Measurements from ENCODE around the gene CPAMD8.
A peak's percentile ranks its signal among the peaks of the same experiment; 100 is the strongest.

Gene CPAMD8

GRCh38 chr19:17070912-17071311 lies 44.3 kb upstream of the CPAMD8 start:
- Mint-ChIP-seq H3K4me1 (peaks cover 24% of the 10 kb centered on the region), H3K27me3 (ENCODE audit: low read depth) (no peaks in the 10 kb centered on the region), H3K4me3 (no peak overlapping the region), H3K27ac (no peak overlapping the region), H3K36me3 (ENCODE audit: low read depth) (peaks cover 19% of the 10 kb centered on the region), H3K9me3 (no peaks in the 10 kb centered on the region)
- TF ChIP-seq CTCF (IDR thresholded peaks at IDR 0.05; ENCODE audit: unreplicated experiment in 3 of 3), result no peak

- H3K27ac Mint-ChIP-seq, result peak overlapping the region in 1 of 3 experiments; percentile 26
- peaks cover 19% of the 10 kb centered on the region for H3K36me3 Mint-ChIP-seq (ENCODE audit: low read depth)
- H3K27me3 Mint-ChIP-seq (ENCODE audit: low read depth), result no peaks in the 10 kb centered on the region
- peaks cover 24% of the 10 kb centered on the region for H3K4me1 Mint-ChIP-seq
- no peak for TF ChIP-seq CTCF (IDR thresholded peaks at IDR 0.05; ENCODE audit: unreplicated experiment in 3 of 3)
- no peak overlapping the region for H3K4me3 Mint-ChIP-seq
- no peaks in the 10 kb centered on the region for H3K9me3 Mint-ChIP-seq
Measured at GRCh38 chr19:17070421-17070820, 43.8 kb upstream of the CPAMD8 start.

GRCh38 chr19:17069193-17069592 lies 42.6 kb upstream of the CPAMD8 start:
- Mint-ChIP-seq H3K9me3 (no peaks in the 10 kb centered on the region), H3K27me3 (ENCODE audit: low read depth) (no peaks in the 10 kb centered on the region), H3K36me3 (ENCODE audit: low read depth) (peaks cover 31% of the 10 kb centered on the region), H3K27ac (no peak overlapping the region), H3K4me3 (no peak overlapping the region), H3K4me1 (peaks cover 16% of the 10 kb centered on the region)
- TF ChIP-seq CTCF (IDR thresholded peaks at IDR 0.05; ENCODE audit: unreplicated experiment in 3 of 3), result no peak

GRCh38 chr19:17063428-17063827 lies 36.8 kb upstream of the CPAMD8 start:
- no peaks in the 10 kb centered on the region for H3K9me3 Mint-ChIP-seq
- H3K27me3 Mint-ChIP-seq (ENCODE audit: low read depth), result no peaks in the 10 kb centered on the region
- peaks cover 37% of the 10 kb centered on the region for H3K36me3 Mint-ChIP-seq (ENCODE audit: low read depth)
- no peak overlapping the region for H3K4me3 Mint-ChIP-seq
- no peak overlapping the region for H3K27ac Mint-ChIP-seq
- H3K4me1 Mint-ChIP-seq, result peaks cover 8% of the 10 kb centered on the region
- no peak for TF ChIP-seq CTCF (IDR thresholded peaks at IDR 0.05; ENCODE audit: unreplicated experiment in 3 of 3)

GRCh38 chr19:17061691-17062090 lies 35.1 kb upstream of the CPAMD8 start:
- Mint-ChIP-seq H3K27me3 (ENCODE audit: low read depth) (no peaks in the 10 kb centered on the region), H3K4me3 (no peak overlapping the region), H3K9me3 (no peaks in the 10 kb centered on the region), H3K27ac (no peak overlapping the region), H3K4me1 (no peaks in the 10 kb centered on the region), H3K36me3 (ENCODE audit: low read depth) (peaks cover 37% of the 10 kb centered on the region)
- no peak for TF ChIP-seq CTCF (IDR thresholded peaks at IDR 0.05; ENCODE audit: unreplicated experiment in 3 of 3)

- Mint-ChIP-seq H3K9me3 (no peaks in the 10 kb centered on the region), H3K4me1 (no peaks in the 10 kb centered on the region), H3K36me3 (ENCODE audit: low read depth) (peaks cover 36% of the 10 kb centered on the region), H3K4me3 (no peak overlapping the region), H3K27me3 (ENCODE audit: low read depth) (no peaks in the 10 kb centered on the region), H3K27ac (no peak overlapping the region)
- TF ChIP-seq CTCF (IDR thresholded peaks at IDR 0.05; ENCODE audit: unreplicated experiment in 3 of 3), result no peak
Measured at GRCh38 chr19:17061205-17061604, 34.6 kb upstream of the CPAMD8 start.

All from nephron (organoid).